HUES6 (cell line): ENCODE results near the gene AKAP6.

ENCODE experiments used
- H3K27ac ChIP-seq: 2 replicates; pipeline ENCODE4 v1.7.0; 2013; ENCODE audit warnings: low read depth, mild to moderate bottlenecking, low read length, inconsistent platforms
- H3K27me3 ChIP-seq: 2 replicates; pipeline ENCODE4 v1.6.1; 2013; ENCODE audit warnings: low read length; ENCODE audit not compliant: control insufficient read depth, insufficient read depth
- H3K36me3 ChIP-seq: 2 replicates; pipeline ENCODE4 v1.6.1; 2013; ENCODE audit warnings: low read length; ENCODE audit not compliant: control insufficient read depth, insufficient read depth
- H3K4me1 ChIP-seq: 2 replicates; pipeline ENCODE4 v1.6.1; 2013; ENCODE audit warnings: low read length; ENCODE audit not compliant: control insufficient read depth, insufficient read depth
- H3K4me3 ChIP-seq: 2 replicates; pipeline ENCODE4 v1.5.1; 2013; ENCODE audit warnings: low read depth, low read length
- H3K9ac ChIP-seq: one replicate; pipeline ENCODE4 v1.6.1; 2013; ENCODE audit warnings: mild to moderate bottlenecking, low read length
- H3K9me3 ChIP-seq: 2 replicates; pipeline ENCODE4 v1.6.1; 2013; ENCODE audit warnings: low read depth, low read length; ENCODE audit not compliant: control insufficient read depth, insufficient read depth

AKAP6 gene, protein sequence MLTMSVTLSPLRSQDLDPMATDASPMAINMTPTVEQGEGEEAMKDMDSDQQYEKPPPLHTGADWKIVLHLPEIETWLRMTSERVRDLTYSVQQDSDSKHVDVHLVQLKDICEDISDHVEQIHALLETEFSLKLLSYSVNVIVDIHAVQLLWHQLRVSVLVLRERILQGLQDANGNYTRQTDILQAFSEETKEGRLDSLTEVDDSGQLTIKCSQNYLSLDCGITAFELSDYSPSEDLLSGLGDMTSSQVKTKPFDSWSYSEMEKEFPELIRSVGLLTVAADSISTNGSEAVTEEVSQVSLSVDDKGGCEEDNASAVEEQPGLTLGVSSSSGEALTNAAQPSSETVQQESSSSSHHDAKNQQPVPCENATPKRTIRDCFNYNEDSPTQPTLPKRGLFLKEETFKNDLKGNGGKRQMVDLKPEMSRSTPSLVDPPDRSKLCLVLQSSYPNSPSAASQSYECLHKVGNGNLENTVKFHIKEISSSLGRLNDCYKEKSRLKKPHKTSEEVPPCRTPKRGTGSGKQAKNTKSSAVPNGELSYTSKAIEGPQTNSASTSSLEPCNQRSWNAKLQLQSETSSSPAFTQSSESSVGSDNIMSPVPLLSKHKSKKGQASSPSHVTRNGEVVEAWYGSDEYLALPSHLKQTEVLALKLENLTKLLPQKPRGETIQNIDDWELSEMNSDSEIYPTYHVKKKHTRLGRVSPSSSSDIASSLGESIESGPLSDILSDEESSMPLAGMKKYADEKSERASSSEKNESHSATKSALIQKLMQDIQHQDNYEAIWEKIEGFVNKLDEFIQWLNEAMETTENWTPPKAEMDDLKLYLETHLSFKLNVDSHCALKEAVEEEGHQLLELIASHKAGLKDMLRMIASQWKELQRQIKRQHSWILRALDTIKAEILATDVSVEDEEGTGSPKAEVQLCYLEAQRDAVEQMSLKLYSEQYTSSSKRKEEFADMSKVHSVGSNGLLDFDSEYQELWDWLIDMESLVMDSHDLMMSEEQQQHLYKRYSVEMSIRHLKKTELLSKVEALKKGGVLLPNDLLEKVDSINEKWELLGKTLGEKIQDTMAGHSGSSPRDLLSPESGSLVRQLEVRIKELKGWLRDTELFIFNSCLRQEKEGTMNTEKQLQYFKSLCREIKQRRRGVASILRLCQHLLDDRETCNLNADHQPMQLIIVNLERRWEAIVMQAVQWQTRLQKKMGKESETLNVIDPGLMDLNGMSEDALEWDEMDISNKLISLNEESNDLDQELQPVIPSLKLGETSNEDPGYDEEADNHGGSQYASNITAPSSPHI (N-terminal part only)

DNA sequence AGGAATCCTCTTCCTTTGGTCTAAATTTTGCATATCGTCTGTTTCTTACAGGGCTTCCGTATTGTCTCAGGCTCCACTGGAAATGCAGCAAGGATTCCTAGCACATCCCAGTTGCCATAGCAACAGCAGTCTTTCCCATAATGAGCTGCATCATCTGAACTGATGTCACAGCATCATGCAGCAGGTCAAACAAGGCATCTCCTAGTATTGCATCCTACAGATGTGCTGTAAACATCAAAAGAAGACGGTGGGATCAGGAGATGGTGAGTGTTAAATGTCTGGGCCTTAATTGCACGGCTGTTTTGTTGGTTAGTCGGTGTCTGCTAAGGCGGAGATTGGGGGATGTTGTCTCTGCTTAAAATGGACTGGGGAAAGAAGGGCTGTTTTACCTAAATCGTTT lies at the start of gene AKAP6:
AKAP6 (plus strand) TSS at position 153 of the 400 bp plus-strand sequence. CDS start 104,196 bp downstream, outside the sequence.
- Histone ChIP-seq H3K36me3 (no peaks in the 10 kb centered on the region), H3K27ac (no peak within 1 kb of the TSS), H3K9ac (no peak within 1 kb of the TSS), H3K4me3 (no peak within 1 kb of the TSS), H3K4me1 (peaks cover 2% of the 10 kb centered on the region; the same call in 1 of the 2 replicates), H3K27me3 (no peaks in the 10 kb centered on the region), H3K9me3 (0 out of 2 replicates have a peak, but pooled peaks cover 2% of the 10 kb centered on the region)

DNA sequence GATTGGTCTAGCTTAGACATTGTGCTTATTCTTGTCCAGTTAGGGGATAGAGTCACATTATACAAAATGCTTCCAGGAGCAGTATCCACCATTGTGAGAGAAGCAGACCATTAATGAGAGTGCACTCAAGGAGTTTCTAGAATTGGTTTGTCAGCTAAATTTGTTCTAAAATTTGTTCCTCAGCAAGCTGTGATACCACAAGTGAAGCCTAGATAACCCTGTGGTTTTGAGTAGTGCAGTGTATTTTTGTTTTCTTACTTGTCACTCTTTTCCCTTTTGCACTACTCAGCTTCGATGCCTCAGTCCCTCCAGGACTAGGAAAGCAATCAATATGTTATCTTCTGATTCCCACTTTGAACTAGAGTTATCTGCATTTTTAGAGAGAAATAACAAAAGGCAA lies 42.5 kb upstream of the AKAP6 start:
- no peak overlapping the region for H3K27ac ChIP-seq
- no peaks in the 10 kb centered on the region for H3K27me3 ChIP-seq
- no peaks in the 10 kb centered on the region for H3K4me1 ChIP-seq
- H3K4me3 ChIP-seq: no peak overlapping the region
- H3K9ac ChIP-seq: no peak overlapping the region
- peaks cover 18% of the 10 kb centered on the region for H3K9me3 ChIP-seq
- no peaks in the 10 kb centered on the region for H3K36me3 ChIP-seq

DNA sequence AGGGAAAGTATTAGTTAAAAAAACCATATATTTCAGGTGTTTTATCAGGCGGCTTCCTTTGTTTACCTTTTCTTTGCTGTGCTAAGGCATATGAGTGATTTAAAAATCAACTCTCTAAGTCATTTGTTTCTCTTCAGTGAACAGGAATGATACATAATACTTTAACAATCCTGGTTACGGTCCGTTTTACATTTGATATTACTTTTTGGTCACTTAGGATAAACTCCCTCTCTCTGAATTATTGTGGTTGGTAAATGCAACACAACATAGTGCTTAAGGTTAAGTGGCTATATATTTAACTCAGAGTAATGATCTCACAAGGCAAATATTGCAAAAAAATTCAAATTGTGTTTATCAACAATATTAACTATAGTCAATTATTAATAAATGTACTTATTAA lies 32.7 kb upstream of the AKAP6 start:
- H3K4me1 ChIP-seq: no peaks in the 10 kb centered on the region
- no peak overlapping the region for H3K4me3 ChIP-seq
- H3K36me3 ChIP-seq: no peaks in the 10 kb centered on the region
- no peaks in the 10 kb centered on the region for H3K27me3 ChIP-seq
- 0 out of 2 replicates have a peak, but pooled peaks cover 4% of the 10 kb centered on the region for H3K9me3 ChIP-seq
- H3K9ac ChIP-seq: no peak overlapping the region
- H3K27ac ChIP-seq: no peak overlapping the region

DNA sequence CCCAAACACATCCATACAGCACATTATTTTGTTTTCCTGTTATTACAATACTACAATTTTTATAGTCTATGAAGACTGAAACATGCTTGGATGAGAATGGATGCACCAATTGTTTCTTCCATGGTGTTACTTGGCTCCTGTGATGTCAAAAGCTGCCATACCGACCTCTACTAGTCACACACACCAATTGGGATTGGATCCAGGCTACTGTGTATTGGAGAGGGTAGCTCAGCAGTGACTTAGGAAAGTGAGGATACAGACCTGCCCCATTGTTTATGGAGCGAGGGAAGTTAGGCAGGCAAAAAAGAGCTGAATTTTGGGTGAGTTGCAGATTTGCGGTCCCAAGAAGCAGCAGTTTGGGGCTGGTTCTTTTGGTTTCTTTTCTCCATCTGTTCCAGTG lies 30.8 kb upstream of the AKAP6 start:
- H3K27me3 ChIP-seq: no peaks in the 10 kb centered on the region
- H3K36me3 ChIP-seq: no peaks in the 10 kb centered on the region
- no peaks in the 10 kb centered on the region for H3K9me3 ChIP-seq
- H3K4me3 ChIP-seq: no peak overlapping the region
- no peak overlapping the region for H3K27ac ChIP-seq
- H3K9ac ChIP-seq: no peak overlapping the region
- no peaks in the 10 kb centered on the region for H3K4me1 ChIP-seq

DNA sequence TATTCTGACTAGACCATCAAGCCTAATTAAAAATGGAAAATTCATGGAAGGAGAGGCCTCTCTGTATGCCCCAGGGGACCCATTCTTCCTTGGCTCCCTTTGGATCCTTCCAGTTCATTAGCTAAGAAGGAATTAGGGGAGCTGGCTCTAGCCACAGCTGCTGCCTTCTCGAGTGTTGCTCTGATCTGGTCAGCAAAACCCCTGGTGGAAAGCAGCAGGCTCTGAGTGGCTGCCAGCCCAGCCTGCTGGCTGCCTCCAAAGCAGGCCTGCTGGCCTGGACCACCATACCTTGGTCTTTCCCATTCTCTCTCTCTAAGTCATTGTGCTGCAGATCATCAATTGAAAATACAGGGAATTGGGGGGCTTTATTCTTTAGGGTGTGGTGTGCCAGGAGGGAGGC lies 29.0 kb upstream of the AKAP6 start:
- no peak overlapping the region for H3K9ac ChIP-seq
- no peaks in the 10 kb centered on the region for H3K36me3 ChIP-seq
- H3K9me3 ChIP-seq: no peaks in the 10 kb centered on the region
- no peak overlapping the region for H3K4me3 ChIP-seq
- no peaks in the 10 kb centered on the region for H3K4me1 ChIP-seq
- no peak overlapping the region for H3K27ac ChIP-seq
- no peaks in the 10 kb centered on the region for H3K27me3 ChIP-seq

DNA sequence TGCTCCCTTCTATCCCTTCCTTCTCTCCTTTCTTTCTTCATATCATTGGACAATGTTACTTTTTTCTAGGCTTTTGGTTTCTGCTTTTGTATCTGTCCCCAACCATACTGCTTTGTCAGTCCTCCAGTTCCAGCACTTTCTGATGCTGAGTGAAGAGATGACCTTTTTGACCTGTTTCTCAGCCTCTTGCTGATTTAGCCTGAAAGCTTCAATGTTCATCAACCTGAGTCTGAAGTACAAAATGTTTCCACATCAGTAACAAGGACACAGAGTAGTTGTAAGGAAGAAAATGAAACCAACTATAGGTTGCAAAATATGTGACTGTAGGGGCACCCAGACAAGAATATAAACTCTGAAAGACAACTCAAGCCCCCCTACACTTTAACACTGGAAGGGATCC lies 25.2 kb upstream of the AKAP6 start:
- Histone ChIP-seq H3K4me1 (no peaks in the 10 kb centered on the region), H3K27ac (no peak overlapping the region)

DNA sequence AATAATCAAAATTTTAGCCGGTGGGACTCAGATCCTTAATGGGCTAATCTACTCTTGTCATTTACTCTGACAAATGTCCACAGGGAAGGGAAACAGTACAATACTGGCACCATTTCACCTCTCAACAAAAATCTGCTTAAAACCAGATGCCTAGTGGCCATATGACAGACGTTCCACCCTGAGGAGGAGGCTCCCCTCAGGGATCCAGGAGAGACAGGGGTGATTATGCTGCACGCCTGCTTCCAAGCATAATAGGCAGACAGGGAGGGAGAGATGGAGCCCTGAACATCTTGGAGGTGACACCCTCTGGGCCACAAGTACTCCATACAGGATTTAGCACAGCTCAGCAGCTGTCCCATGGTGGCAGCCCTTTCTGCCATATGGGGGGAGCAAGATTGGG lies 24.8 kb upstream of the AKAP6 start:
- Histone ChIP-seq H3K4me3 (no peak overlapping the region), H3K9me3 (no peaks in the 10 kb centered on the region), H3K4me1 (no peaks in the 10 kb centered on the region), H3K27me3 (no peaks in the 10 kb centered on the region), H3K9ac (no peak overlapping the region), H3K27ac (no peak overlapping the region), H3K36me3 (no peaks in the 10 kb centered on the region)

More for the DNA sequence above, 25.2 kb upstream of the AKAP6 start:
- Histone ChIP-seq H3K27me3 (no peaks in the 10 kb centered on the region), H3K4me3 (no peak overlapping the region), H3K9me3 (no peaks in the 10 kb centered on the region), H3K9ac (no peak overlapping the region), H3K36me3 (no peaks in the 10 kb centered on the region)

DNA sequence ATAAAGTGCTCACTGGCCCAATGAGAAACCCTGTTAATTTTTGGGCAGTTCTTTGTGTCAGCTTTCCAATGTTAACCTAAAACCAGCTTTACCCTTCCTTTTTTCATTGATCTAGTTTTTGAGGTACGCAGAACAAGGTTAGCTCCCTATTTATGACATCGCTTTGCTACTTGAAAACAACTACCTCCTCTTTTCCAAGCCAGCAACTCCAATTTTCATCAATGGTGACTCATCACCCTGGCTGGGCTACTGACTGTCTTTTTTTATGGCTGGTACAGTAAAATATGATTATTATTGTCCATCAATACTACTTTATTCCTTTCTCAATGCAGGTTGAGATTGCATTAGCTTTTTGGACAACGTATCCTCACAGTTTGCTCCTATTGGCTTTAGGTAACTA lies 22.5 kb upstream of the AKAP6 start:
- H3K4me1 ChIP-seq: no peaks in the 10 kb centered on the region
- H3K36me3 ChIP-seq: no peaks in the 10 kb centered on the region
- H3K9me3 ChIP-seq: no peaks in the 10 kb centered on the region
- H3K9ac ChIP-seq: no peak overlapping the region
- H3K27ac ChIP-seq: no peak overlapping the region
- H3K27me3 ChIP-seq: no peaks in the 10 kb centered on the region
- no peak overlapping the region for H3K4me3 ChIP-seq

DNA sequence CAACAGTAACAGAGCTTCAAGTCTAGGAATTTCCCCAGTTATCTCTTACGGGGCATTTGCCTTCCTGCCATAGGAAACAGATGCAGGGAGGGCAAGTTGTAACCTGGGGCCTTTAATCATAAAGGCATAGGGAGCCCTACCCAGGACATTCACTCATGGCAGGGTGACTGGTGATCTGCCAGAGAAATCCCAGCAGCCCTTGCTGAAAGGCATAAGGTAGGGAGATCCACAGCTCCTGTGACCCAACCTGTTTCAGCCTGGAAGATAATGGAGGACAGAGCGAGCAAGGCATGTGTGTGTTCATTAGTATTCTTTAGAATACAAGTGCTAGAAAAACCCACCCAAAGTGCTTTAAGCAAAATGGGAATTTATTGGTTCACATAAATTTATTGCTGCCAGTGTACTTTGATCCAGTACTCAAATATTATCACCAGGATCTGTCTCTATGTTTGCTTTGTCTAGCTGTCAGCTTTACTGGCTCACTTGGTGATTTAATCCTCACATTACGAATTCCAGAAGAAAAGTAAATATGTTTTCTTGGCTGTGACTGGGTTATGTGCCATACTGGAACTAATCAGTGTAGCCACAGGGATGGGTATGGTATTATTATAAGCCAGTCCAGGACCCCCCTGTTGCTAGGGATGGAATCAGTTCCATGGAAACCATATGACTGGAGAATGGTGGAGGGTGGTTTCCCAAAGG lies 21.1 kb upstream of the AKAP6 start:
- H3K36me3 ChIP-seq: no peaks in the 10 kb centered on the region
- H3K27me3 ChIP-seq: no peaks in the 10 kb centered on the region
- H3K4me3 ChIP-seq: no peak overlapping the region
- no peaks in the 10 kb centered on the region for H3K4me1 ChIP-seq
- H3K27ac ChIP-seq: no peak overlapping the region
- no peak overlapping the region for H3K9ac ChIP-seq
- H3K9me3 ChIP-seq: no peaks in the 10 kb centered on the region

DNA sequence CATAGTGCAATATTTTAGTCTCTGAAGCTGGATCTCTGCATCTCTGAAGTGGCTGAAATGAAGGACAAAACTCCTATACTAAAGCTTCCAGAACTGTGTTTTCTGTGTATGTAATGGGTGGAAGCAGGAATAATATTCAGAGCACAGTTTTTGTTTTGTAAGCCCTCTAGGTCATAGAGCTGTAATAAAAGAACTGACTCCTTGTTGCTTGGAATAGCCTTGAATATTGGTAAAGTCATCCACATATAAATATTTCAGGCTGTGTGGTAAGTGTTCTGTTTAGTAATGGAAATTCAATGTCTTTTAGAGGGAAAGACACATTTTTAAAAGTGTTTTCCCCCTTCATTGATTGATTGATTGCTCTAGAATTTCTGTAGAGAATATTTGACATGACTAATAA lies 18.2 kb upstream of the AKAP6 start:
- Histone ChIP-seq H3K36me3 (no peaks in the 10 kb centered on the region), H3K9ac (no peak overlapping the region), H3K9me3 (no peaks in the 10 kb centered on the region), H3K4me3 (no peak overlapping the region), H3K4me1 (no peaks in the 10 kb centered on the region), H3K27ac (no peak overlapping the region), H3K27me3 (no peaks in the 10 kb centered on the region)
